Hematopoietic multipotent progenitor cell treated with erythropoietin and hydrocortisone succinate and interleukin-3 and kit ligand, for 15 days (in vitro differentiated cells): ENCODE results near the gene RNF11.
A peak's percentile ranks its signal among the peaks of the same experiment; 100 is the strongest.
"Not testable (repeated sequence)": the region's sequence is repeated elsewhere in the genome, so short reads cannot be mapped to it uniquely, and the experiment has no call there.

Source experiments
- DNase-seq: peaks from one replicate; pipeline ENCODE4 v3.0.0-alpha.2; 2015; ENCODE audit warnings: low spot score

RNF11 gene

DNA sequence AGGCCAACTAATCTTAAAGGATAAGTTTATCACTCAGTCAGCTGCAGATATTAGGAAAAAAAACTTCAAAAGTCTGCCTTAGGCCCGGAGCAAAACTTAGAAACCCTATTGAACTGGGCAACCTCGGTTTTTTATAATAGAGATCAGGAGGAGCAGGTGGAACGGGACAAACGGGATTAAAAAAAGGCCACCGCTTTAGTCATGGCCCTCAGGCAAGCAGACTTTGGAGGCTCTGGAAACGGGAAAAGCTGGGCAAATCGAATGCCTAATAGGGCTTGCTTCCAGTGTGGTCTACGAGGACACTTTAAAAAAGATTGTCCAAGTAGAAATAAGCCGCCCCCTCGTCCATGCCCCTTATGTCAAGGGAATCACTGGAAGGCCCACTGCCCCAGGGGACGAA lies 7.6 kb upstream of the RNF11 start:
- not testable (repeated sequence) for DNase-seq

DNA sequence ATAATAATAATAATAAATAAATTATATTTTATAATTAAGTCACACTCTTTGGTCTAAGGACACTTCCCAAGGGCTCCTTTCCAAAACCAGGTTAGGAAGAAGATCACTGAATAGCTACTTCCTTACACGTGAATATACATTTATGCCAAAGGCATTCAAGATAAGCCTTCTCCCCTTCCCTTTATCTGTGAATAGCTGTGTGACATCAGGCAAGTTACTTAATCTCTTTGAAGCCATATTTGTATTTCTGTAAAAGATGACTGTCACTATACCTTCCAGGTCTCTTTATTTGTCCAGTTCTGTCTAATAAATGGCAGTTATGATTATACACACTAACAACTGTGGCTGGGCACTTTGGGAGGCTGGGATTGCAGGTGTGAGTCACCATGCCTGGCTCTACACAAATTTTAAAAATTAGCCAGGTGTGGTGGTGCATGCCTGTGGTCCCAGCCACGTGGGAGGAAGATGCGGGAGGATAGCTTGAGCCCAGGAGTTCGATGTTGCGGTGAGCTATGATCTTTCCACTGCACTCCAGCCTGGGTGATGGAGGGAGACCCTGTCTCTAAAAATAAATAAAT lies 5.5 kb upstream of the RNF11 start:
- DNase-seq, result peak; percentile 40

- no peak for DNase-seq
Measured at GRCh38 chr1:51231120-51231519, 5.0 kb upstream of the RNF11 start.

DNA sequence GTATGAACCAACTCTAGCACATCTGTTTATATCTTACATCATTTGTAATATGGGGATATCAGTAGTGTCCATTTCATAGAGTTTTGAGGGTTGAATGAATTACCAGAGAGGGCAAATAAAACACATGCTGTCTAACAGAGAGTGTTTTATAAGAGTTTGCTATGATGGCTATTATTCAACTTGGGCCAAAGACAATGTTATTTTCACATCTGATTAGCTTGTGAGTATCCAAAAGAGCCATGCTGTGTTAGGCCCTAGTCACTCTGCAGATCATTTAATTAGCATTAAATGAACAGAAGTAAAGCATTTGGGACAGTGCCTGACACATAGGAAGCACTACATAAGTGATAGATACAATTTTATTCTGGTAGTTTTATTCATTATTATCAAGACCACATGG lies 4.2 kb upstream of the RNF11 start:
- no peak for DNase-seq

GRCh38 chr1:51234236-51234635 lies 1.8 kb upstream of the RNF11 start:
- not testable (repeated sequence) for DNase-seq

GRCh38 chr1:51234721-51235425 lies 1.2 kb upstream of the RNF11 start:
- DNase-seq, result peak; percentile 94

DNA sequence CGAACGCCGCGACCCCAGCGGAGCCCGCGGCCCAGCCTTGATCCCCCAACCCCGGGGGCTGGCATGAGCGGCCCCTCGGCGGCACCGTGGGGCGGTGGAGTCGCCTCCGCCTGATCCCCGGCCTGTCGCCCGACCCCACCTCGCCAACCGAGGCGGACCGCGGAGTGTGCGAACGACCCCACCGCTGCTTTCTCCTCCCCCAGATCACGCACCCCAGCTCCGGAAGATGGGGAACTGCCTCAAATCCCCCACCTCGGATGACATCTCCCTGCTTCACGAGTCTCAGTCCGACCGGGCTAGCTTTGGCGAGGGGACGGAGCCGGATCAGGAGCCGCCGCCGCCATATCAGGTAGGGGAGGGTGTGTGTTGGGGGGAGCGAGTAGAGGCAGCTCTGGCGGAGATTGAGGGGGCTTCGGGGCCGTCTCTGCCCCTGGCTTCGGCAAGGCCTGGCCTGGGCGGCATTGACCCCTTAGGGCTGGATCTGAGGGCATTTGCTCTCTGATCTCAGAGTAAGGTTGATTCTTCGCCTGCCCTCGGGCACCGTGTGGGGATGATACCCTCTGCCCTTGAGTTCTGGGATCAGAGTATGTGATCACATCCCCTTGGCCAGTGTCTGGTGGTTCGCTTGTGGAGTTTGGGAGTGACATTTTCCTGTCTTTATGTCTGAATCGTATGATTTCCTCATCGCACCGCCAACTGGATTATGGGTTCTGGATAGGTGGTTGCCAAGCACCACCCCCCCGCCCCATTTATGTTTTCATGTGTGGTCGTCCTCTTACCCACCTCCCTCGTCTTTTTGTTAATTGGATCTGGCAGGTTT lies 668 bp downstream of the RNF11 start:
- DNase-seq, result peak; percentile 49

- DNase-seq, result peak; percentile 52
Measured at GRCh38 chr1:51237351-51238033, 1.4 kb downstream of the RNF11 start.

DNA sequence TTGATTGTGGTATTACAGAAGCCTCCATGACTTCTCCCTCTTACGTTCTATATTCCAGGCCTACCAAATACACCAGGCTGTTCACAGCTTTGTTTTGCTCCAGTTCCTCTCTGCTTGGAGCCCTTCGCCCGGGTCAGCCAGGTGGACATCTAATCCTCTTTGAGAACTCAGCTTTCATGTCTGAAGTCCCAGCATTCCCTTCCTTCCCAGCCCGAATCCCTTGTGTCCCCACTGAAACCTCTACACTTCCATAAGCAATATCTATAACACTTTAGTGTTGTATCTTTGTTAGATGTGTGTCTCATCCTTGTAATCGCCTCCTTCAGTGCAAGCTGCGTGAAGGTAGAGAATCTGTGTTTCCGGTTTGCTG lies 1.9 kb downstream of the RNF11 start:
- DNase-seq, result no peak

GRCh38 chr1:51240084-51240483 lies 4.0 kb downstream of the RNF11 start:
- DNase-seq, result no peak

DNA sequence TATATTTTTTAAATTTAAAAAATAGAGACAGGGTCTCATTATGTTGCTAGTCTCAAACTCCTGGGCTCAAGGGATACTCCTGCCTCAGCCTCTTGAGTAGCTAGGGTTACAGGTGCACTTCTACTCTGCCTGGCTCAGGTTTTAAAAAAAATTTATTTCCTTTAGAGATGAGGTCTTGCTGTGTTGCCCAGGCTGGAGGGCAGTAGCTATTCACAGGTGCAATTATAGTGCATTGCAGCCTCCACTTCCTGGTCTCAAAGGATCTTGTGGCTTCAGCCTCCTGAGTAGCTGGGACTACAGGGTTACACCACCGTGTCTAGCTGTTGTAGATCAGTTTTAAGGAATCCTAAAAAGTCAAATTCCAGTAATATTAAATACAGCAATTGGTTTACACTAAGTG lies 5.0 kb downstream of the RNF11 start:
- DNase-seq, result no peak

DNA sequence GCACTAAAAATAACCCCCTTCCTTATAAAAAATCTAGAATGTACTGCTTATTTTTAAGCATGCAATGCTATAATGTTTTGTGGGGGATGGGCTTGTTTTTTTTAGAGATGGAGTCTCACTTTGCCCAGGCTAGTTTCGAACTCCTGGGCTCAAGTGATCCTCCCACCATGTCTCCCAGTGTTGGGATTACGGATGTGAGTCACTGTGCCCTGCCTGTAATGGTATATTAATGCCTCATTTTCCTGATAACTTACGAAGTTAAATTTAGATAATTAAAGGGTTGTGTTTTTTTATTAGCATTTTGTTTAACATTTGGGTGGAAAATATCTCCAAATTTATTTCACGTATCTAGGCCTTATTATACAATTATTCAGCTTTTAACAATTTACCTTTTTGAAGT lies 6.5 kb downstream of the RNF11 start:
- no peak for DNase-seq

GRCh38 chr1:51247022-51247421 lies 10.9 kb downstream of the RNF11 start:
- no peak for DNase-seq

- no peak for DNase-seq
Measured at GRCh38 chr1:51247499-51247898, 11.4 kb downstream of the RNF11 start.

GRCh38 chr1:51249445-51249844 lies 13.4 kb downstream of the RNF11 start:
- no peak for DNase-seq

GRCh38 chr1:51250729-51251128 lies 14.7 kb downstream of the RNF11 start:
- not testable (repeated sequence) for DNase-seq

GRCh38 chr1:51251165-51251564 lies 15.1 kb downstream of the RNF11 start:
- DNase-seq, result not testable (repeated sequence)

GRCh38 chr1:51252366-51252765 lies 16.3 kb downstream of the RNF11 start:
- DNase-seq, result no peak

GRCh38 chr1:51253691-51254090 lies 17.6 kb downstream of the RNF11 start:
- DNase-seq, result no peak

DNA sequence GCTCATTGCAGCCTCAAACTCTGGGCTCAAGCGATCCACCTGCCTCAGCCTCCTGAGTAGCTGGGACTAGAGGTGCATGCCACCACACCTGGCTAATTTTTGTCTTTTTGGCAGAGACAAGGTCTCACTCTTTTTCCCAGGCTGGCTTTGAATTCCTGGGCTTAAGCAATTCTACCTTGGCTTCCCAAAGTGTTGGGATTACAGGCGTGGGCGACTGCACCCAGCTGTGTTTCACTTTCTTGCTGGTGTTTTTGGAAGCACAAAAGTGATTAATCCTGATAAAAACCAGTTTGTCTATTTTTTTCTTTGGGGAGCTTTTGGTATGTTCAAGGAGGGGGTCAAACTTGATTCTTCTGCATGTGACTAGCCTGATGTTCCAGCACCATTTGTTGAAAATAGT lies 19.3 kb downstream of the RNF11 start:
- no peak for DNase-seq

GRCh38 chr1:51263147-51263877 lies 27.2 kb downstream of the RNF11 start:
- no peak for DNase-seq

DNA sequence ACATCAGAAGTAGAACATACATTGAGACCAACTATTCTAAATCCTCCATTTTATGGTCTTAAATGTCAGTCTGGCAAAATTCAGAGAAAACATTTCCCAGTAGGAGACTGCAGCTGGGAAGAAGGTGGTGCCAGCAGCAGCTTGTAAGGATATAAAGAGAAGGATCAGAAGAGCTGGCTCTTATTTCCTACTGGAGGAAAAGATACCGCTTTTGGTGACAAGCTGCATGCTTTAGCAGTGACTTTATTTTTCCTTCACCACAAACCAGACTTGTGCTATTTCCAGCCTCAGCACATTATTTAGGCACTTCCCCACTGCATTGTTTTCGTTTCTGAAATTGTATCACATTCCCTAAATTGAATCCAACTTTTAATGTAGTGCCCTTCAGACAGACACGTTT lies 28.4 kb downstream of the RNF11 start:
- no peak for DNase-seq
